ENCODE data around the gene VILL. TPM values are rescaled to one million over a fixed set of nuclear protein-coding genes. Genes with fewer than 3 reads are reported as not detected.

Gene VILL
- total RNA-seq, 1 donor from 2014 or later: 13.7 TPM

GRCh38 chr3:37994639-37994972 lies 4.0 kb downstream of the VILL start:
- H3K36me3 Mint-ChIP-seq (ENCODE audit: low read depth, unreplicated experiment): peaks cover 12% of the 10 kb centered on the region
- peak overlapping the region; percentile 57 for H3K27ac Mint-ChIP-seq (ENCODE audit: unreplicated experiment)
- H3K9me3 Mint-ChIP-seq (ENCODE audit: unreplicated experiment): no peaks in the 10 kb centered on the region

DNA sequence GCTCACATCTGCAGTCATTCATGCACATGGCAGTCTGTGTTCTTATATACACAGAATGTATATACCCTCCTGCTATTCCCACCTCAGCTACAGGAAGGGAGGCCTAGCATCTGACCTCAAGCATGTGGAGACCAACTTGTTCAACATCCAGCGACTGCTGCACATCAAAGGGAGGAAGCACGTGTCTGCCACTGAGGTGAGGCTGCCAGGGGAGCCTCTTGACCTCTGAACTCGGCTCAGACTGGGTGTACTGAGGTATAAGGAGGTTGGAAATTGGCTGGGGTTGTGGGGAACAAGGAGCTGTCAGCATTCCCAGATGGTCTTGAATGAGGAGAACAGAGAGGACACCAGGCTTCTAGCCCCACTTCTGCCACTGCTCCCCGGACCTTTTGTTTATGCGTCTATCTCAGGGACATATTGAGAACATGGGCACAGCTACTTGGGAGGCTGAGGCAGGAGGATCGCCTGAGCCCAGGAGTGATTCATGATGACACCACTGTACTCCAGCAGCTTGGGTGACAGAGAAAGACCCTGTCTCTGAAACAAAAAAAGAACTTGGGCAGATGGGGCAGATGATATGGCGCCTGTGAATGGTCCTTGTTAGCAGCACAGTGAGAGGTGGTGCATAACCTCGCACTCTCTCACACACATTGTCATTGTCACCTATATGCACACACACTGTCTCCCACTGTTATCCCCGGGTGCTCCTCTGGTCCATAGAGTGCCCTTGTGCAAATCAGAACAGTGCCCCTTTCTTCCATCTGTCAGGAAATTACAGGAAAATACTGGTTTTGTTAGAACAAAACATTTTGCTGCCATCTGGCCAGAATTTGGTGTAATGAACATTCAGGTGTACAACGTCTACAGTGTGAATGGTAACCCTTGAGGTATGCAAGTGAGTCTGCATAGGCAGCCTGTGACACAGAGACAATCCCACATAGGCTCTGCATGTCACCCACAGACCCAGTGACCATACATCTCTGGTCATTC lies 5.4 kb downstream of the VILL start:
- Mint-ChIP-seq H3K4me1 (ENCODE audit: unreplicated experiment) (peaks cover 32% of the 10 kb centered on the region), H3K27ac (ENCODE audit: unreplicated experiment) (no peak overlapping the region), H3K9me3 (ENCODE audit: unreplicated experiment) (no peaks in the 10 kb centered on the region), H3K27me3 (ENCODE audit: unreplicated experiment) (peaks cover 19% of the 10 kb centered on the region), H3K36me3 (ENCODE audit: low read depth, unreplicated experiment) (peaks cover 14% of the 10 kb centered on the region), H3K4me3 (ENCODE audit: unreplicated experiment) (no peak overlapping the region)
- TF ChIP-seq, protein P1, sequence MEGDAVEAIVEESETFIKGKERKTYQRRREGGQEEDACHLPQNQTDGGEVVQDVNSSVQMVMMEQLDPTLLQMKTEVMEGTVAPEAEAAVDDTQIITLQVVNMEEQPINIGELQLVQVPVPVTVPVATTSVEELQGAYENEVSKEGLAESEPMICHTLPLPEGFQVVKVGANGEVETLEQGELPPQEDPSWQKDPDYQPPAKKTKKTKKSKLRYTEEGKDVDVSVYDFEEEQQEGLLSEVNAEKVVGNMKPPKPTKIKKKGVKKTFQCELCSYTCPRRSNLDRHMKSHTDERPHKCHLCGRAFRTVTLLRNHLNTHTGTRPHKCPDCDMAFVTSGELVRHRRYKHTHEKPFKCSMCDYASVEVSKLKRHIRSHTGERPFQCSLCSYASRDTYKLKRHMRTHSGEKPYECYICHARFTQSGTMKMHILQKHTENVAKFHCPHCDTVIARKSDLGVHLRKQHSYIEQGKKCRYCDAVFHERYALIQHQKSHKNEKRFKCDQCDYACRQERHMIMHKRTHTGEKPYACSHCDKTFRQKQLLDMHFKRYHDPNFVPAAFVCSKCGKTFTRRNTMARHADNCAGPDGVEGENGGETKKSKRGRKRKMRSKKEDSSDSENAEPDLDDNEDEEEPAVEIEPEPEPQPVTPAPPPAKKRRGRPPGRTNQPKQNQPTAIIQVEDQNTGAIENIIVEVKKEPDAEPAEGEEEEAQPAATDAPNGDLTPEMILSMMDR (IDR thresholded peaks at IDR 0.05; ENCODE audit: unreplicated experiment): no peak
- no peak for DNase-seq (ENCODE audit: low spot score)

More at GRCh38 chr3:37994639-37994972, 4.0 kb downstream of the VILL start:
- Mint-ChIP-seq H3K27me3 (ENCODE audit: unreplicated experiment) (peaks cover 18% of the 10 kb centered on the region), H3K4me3 (ENCODE audit: unreplicated experiment) (peak overlapping the region; percentile 90), H3K4me1 (ENCODE audit: unreplicated experiment) (peaks cover 27% of the 10 kb centered on the region)
- TF ChIP-seq, protein P1 (IDR thresholded peaks at IDR 0.05; ENCODE audit: unreplicated experiment): no peak
- DNase-seq (ENCODE audit: low spot score): no peak

DNA sequence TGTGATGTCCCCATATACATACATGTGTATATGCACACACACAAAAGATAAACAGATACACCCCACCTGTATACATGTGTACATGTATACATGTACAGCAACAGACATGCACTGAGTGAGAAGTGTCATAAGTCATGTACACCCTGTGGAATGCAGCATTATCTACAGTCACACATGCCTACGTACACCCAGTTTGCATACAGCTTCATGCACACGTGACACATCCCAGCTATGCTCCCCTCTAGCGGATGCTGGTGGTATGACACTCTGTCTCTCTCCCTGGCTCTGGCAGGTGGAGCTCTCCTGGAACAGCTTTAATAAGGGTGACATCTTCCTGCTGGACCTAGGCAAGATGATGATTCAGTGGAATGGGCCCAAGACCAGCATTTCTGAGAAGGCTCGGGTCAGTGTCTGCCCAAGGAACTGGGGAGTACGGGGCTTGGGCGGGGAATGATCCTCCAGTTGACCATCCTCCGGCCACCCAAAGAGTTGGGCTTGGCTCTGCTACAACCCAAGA lies 6.3 kb downstream of the VILL start:
- peak; percentile 86 for DNase-seq (ENCODE audit: low spot score)
- TF ChIP-seq, protein P1 (IDR thresholded peaks at IDR 0.05; ENCODE audit: unreplicated experiment): peak; percentile 96
- Mint-ChIP-seq H3K4me3 (ENCODE audit: unreplicated experiment) (no peak overlapping the region), H3K9me3 (ENCODE audit: unreplicated experiment) (no peaks in the 10 kb centered on the region), H3K4me1 (ENCODE audit: unreplicated experiment) (peaks cover 32% of the 10 kb centered on the region), H3K27me3 (ENCODE audit: unreplicated experiment) (peaks cover 19% of the 10 kb centered on the region), H3K27ac (ENCODE audit: unreplicated experiment) (no peak overlapping the region), H3K36me3 (ENCODE audit: low read depth, unreplicated experiment) (peaks cover 14% of the 10 kb centered on the region)

DNA sequence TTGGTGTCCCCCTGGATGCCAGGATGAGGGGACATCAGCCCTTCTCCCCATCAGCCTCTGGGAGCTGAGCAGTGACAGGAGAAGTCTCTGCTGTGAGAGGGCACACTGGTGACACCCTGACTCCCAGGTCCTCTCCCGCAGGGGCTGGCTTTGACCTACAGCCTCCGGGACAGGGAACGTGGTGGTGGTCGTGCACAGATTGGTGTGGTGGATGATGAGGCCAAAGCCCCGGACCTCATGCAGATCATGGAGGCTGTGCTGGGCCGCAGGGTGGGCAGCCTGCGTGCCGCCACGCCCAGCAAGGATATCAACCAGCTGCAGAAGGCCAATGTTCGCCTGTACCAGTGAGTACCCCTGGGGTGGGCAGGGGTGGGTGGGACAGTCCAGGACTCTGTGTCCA lies 6.8 kb downstream of the VILL start:
- Mint-ChIP-seq H3K9me3 (ENCODE audit: unreplicated experiment) (no peaks in the 10 kb centered on the region), H3K27ac (ENCODE audit: unreplicated experiment) (no peak overlapping the region), H3K4me3 (ENCODE audit: unreplicated experiment) (no peak overlapping the region), H3K4me1 (ENCODE audit: unreplicated experiment) (peaks cover 29% of the 10 kb centered on the region), H3K27me3 (ENCODE audit: unreplicated experiment) (peaks cover 16% of the 10 kb centered on the region), H3K36me3 (ENCODE audit: low read depth, unreplicated experiment) (peaks cover 14% of the 10 kb centered on the region)
- TF ChIP-seq, protein P1 (IDR thresholded peaks at IDR 0.05; ENCODE audit: unreplicated experiment): no peak
- no peak for DNase-seq (ENCODE audit: low spot score)
